HuH-7.5 (cell line): ENCODE measurements around the gene NOL9.
A peak's percentile ranks its signal among the peaks of the same experiment; 100 is the strongest.

Experiments
- DNase-seq: peaks from one replicate; pipeline ENCODE4 v3.0.0; 2011; ENCODE audit warnings: low spot score

Gene NOL9

DNA sequence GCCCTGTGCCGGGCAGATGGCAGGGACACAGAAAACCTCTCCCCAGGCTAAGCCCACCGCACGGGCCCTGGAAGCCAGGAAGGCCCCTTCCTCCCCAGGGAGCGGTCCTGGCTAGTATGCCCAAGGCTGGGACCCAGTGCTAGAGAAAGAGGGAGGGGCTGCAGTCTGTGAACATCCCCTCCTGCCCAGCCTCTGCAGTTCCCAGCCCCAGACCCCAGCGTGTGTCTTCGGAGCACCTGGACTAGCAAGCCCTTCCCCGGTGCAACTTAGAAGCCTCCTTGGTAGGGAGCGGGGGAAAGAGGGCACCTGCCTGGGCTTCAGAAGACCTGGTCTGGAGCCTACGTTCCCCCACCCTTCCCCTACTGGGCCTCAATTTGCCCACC is 64.9 kb downstream of the NOL9 start:
- DNase-seq: no peak

DNA sequence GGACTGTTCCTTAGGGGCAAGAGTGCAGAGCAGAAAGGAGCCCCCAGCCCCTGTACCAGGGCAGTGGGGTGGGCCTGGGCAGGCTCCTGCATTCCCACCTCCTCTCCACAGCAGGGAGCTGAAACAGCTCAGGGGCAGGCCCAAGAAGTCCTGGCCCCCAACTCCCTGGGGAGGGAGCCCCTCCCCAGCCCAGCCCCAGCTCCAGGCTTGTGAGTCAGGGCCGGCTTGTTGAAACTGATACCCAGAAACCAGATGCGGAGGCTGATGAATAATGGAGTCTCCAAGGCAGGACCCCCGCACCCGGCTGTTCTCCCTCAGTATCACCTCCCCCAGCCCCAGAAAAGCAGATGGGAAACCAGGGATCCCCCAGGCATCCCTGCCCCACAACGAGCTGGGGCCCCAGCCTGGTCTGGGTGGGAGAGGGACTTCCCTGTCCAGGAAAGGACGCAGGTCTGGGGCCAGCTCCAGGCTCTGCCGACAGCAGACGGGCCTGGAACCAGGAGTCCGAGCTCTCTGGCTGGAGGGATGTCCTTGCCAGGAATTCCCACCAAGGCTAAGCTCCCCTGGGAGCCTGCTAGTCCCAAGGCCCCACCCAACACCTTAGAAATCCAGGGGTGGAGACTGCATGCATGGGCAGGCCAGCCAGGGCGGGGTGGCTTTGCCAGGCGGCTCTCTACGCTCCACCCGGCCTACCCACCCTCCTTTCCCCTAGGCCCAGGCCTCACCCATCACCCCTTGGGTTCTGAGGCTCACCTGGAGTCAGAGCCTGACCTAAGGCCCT is 65.5 kb downstream of the NOL9 start:
- DNase-seq: no peak

DNA sequence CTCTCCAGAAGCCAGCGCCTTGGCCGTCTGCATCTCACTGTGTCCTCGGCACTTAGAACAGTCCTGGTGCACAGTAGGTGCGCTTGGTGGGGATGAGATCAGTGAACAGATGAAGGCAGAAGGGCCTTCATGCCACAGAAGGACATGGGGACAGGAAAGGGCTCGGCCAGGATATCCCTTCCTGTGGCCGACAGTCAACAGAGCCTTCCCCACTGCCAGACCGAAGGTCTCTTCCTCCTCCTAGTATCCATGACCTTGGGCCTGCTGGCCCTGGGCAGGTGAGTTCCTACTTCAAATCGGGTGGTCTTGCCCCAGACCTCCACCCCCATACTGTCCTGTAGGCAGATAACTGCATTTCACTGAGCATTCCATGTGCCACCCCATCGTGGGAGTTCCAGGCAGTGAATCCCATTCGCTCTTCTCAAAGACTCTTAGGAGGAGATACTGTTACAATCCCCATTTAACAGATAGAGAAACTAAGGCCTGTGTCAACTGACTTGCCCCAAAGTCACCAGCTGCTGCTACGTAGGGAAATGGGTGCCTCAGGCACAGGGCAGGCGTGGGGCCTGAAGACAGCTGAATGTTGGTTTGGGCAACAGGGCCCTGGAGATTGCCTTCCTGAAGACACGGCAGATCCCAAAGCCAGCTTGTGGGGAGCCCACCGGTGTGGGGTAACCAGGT is 66.4 kb downstream of the NOL9 start:
- no peak for DNase-seq

DNA sequence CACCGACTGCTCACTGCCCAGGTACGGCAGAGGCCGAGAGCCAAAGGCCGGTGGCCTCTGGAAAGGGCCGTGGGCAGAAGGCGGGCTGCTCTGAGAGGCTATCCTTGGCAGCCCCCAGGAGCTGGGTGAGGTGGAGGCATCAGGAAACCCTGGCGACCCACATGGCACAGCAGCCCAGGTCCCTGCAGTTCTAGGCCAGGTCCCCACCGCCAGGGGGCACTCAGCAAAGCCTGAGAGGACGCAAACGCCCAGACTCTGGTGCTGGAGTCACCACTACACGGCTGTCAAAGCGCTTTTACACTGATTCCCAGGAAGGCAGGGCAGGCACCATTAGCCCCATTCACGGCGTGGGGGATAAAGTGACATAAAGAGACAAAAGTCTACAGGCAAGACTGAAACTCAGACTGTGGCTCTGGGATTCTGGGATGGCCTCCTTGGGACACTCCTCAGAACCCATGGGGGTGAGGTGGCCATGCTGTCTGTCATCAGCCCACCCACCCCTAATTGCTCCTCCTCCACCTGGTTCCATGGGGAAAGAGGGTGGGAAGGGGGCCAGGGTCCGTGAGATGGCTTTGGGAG is 67.8 kb downstream of the NOL9 start:
- DNase-seq: peak; percentile 96

DNA sequence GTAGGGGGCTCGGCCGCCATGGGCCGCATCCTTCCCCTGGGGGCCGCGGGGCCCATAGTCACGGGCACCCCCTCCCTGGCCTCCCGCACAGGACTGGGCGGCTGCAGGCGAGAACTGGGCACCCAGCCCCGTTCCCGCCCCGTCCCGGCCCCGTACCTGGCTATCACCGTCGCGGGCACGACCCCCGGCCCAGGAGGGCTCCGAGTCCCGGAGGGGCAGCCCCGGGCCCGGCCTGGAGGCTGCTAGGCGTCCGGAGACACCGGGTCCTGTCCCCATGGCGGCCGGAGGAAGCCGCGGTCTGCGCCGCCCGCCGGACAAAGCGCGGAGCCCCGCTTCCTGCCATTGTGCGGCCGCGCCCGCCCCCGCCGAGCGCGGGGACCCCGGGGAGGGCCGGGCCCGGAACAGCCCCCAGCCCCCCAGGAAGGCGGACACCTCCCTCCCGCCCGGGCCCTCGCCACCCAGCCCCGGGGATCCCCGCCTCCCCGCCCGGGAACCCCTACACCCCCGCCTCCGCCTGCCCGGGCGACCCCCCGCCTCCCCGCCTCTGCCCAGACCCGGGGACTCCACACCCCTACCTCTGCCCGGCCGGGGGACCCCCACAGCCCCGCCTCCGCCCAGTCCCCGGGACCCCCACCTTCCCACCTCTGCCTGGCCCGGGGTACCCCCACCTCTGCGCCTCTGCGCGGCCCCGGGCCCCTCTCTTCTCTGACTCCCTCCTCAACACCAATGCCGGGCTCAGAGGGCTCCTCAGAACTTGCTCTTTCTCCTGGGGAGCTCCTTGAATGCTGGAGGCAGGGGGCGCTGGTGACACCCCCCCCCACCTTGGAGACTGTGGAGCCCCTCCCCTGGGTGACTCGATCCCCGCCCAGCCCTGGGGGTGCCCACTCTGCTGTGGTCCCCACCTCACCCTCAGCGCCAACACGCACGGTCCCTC is 68.9 kb downstream of the NOL9 start:
- DNase-seq: no peak

DNA sequence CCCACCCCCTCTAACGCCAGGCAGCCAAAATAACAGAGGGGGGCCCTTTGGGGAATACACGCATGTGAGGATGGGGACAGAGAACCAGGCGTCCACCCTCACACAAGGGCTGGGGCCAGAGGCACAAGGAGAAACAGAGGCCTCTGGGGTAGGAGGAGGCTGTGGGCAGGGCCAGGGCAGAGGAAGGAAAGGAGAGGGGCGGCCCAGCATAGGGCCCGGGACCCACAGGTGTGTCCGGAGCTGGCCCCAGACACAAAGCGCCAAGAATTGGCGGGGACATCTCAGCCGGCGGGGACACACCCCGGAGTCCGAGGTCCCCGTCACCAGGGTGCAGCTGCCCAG is 69.5 kb downstream of the NOL9 start:
- no peak for DNase-seq

DNA sequence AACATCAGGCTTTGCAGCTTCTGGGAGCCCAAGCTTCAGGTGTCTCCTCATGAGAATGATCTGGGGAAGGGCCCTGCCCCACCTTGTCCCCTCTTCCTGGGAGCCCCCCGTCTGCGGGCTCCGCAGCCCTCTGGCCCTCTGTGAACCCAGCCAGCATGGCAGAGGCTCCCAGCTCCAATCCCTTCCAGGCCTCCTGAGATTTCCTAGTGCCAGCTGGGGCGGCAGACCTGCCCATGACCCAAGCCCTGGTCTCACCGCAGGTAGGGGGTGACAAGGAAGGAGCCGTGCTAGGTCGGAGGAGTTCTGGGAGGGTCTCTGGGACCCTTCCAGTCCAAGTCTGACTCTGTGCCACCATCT is 70.6 kb downstream of the NOL9 start:
- no peak for DNase-seq

DNA sequence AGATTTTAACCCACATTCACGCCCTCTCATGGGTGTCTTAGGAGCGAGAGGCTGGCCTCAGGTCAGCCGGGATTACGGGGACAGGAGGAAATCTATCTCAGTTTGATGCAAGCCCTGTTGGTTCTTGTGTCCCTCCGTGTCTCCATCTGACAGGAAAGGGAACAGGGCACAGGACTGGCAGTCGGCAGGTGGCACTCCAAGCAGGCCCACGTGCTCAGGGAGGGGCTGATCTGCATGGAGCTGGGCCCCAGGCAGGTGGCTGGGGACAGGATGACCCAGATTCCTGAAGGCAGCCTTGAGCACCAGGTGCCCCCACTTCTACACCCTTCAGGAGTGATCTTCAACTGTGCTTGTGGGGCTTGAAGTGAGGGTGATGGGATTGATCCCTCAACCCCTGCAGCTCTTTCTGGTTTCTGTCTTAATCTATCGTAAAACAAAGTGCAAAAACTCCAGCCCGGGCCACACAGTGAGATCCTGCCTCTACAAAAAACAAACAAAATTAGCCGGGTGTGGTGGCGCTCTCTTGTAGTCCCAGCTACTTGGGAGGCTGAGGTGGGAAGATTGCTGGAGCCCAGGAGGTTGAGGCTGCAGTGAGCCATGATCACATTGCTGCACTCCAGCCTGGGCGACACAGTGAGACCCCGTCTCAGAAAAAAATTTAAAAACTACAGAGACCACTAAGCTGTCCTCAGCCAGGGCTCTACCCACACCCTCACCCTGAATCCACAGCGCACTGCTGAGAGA is 71.1 kb downstream of the NOL9 start:
- no peak for DNase-seq

DNA sequence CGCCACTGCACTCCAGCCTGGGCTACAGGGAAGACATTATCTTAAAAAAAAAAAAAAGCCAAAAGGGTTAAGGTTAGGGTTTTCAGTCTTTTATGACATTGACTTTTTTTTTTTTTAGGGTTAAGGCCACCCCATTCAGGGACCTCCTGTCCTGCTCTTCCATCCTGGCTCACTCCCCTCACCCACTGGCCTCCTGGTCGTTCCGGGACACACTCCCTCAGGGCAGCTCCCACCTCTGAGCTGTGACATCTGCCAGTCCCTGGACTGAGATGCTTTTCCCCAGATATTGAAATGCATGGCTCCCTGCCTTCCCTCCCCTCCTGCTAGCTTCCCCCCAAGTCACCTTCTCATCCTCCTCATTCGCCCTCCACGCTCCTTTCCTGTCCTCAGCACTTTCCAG is 72.5 kb downstream of the NOL9 start:
- no peak for DNase-seq

DNA sequence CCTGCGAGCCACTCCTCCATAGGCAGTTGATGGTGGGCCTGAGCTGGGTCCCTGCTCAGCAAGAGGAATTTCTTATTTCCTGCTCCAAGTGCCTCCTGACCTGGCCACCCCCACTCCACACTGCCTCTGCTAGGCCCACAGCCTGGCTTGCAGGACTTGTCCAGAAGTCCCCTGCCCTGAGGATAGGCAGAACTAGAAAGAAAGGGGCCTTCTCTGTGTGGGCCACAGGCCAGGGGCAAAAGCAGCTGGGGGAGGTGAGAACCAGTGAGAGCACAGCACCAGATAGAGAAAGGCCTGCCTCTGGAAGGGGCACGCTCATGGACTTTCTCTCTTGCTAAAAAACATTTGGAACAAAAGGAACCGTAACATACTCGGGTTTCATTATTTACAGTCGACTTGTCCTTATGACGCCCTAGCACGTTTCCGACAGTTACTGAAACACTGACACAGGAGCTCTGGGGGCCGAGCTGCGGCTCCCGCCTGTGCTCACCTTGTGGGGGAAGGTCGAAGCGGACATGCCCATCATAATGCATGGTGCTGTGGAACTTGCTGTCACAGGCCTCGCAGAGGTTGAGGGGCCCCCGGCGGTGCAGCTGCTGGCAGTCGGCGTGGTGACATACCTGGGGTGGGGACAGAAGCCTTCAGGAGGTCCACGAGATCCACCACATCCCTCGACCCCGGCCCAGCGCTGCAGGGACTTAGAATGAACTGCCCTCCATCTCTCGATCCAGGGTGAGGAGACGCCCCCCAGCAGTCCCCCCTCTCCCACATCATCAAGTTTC is 77.1 kb downstream of the NOL9 start:
- no peak for DNase-seq

DNA sequence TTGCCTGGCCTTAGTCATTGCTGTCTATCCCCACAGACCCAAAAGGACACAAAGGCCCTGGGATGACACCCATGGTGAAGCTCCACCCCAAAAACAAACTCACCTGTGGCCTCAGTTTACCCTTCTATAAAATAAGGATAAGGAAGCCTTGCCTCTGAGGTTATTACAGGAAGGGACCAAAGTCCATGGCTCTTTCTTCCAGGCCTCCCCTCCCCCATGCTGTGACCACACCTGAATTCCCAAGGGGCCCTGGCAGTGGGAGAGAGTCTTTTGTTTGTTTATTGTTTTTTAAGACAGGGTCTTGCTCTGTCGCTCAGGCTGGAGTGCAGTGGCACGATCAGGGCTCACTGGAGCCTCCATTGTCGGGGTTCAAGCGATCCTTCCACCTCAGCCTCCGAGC is 77.8 kb downstream of the NOL9 start:
- no peak for DNase-seq

DNA sequence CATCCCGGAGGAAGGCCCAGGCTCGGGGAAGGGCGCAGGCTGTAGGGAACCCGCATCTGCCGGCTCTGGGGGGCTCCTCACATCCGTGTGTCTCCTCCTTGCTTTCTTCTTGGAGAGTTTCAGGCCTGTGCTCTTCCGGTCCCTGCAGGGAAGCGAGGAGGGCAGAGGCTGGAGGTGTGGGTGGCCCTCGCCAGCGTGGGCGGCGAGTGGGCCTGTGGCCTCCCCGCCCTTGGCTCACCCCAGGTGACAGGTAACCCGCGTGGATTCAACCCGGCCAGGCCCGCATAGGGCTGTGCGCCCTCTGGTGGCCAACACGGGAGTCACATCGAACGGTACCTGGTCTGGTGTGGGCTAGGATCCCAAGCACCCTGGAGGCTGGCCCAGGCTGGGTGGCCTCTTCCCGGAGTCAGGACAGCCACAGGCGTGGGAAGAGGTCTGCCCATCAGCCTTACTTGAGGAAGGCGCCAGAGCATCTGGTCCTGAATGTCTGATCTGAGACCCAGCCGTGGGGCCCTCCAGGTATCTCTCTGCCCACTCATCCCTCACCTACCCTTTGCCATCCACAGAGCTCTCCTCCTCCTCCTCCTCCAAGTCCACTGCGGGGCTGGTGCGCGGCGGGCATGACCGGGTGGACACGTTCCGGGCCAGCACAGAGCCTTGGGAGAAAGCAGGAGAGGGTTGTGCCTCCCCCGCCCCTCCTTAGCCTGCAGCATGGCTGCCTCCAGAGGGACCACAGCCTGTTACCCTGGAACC is 78.8 kb downstream of the NOL9 start:
- DNase-seq: peak; percentile 97

DNA sequence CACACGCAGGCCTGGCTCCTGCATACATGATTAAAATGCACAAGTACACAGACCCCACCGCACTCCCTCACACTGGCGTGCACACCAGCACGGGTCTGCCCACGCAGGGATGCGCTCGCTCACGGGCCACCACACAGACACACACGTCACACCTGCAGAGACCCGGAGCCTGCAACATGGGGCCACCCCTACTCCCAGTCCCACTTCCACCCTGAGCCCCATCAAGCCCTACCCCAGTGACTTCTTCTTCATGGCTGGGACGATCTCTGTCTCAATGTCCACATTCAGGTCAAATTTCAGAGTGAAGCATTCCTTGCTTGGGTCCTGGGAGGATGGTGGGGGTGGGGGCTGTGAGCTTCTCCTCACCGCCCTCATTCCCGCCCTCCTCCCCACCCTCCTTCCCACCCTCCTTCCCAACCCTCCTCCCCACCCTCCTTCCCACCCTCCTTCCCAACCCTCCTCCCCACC is 79.5 kb downstream of the NOL9 start:
- DNase-seq: no peak

DNA sequence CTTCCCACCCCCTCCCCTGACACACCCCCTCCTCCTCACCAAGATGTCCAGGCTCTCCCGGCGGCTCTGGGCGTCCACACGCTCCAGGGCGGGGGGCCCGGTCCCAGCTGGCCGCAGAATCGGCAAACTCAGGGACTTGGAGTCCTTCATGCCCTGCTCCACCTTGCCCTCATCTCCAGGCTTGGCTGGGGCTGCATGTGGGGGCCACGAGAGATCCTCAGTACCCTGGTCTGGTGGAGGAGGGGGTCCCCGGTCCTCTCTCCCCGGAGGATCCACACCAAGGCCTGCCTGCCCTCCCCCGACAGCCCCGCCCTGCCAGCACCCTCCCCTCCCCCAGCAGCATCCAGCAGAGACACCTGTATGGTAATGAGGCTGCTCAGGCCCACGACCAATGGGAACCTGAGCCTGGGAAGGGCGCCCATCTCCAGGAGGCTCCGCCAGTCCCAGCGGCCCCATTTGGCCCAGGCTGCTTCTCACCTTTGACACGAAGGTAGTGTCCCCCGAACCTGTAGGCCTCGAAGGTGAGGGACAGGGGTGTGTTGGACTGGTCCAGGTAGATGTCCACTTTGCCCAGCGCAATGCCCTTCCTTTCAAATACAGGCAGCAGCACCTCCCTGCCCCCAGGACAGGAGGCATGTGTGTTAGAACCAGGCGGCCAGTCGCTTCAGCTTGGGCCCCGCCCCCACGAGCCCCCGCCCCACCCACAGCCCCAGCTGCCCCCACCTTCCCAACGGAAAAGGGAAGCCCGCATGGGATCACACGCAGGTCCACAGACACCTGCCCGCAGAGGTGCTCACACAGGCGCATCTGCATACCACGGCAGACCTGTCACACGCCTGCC is 80.1 kb downstream of the NOL9 start:
- no peak for DNase-seq

DNA sequence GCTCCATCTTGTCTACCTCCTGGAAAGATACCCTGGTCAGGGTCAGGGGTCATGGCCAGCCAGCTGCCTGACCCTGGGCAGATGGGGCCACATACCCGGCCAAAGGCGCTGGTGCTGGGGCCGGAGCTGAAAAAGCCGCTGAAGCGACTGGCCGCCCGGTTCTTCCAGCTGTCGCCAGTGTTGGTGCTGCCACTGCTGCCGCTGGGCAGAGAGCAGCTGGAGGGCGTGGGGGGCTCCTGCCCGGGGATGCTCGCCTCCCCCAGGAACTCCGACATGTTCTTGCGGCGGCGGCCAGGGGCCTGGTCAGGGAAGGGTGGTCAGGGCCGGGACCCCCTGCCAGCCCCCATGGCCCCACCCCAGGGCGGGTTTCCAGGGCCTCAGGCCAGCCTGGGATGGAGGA is 81.2 kb downstream of the NOL9 start:
- no peak for DNase-seq

DNA sequence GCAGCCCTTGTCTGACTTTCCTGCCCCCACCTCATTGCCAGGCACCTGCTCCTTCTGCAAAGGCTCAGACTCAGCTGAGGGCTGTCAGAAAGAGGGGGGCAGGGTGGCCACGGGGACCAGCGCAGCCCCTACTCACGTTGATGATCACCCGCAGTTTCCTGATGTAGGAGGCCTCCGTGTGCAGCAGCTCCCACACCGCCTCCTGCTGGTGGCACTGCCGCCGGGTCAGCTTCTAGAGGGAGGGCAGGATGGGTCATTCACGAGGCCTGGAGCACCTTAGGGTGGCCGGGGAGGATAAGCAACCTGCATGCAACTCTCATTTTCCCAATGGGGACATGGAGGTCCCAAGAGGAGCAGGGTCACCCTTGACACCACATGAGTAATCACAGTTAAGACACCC is 81.9 kb downstream of the NOL9 start:
- DNase-seq: no peak

DNA sequence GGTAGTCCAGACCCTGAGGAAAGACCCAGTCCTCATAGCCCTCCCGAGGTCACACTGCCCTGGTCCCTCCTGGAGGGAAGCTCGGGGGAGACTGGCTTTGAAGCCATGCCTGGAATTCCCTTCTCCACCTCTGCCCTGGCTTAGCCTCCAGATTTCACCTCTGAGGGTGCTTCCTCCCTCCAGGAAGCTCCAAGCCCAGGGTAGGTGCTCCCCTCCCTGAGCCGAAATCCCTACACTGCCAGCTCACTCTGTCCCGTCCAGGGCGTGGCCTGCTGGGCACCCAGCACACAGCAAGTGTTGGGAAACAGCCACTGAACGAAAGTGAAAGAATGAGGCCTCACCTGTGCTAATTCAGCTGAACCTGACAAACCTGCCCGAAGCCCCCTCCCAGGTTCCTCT is 82.3 kb downstream of the NOL9 start:
- DNase-seq: no peak
